Common myeloid progenitor, CD34-positive (primary cell): ENCODE results near the gene SLC19A3.

Experiments used
- CTCF ChIA-PET: fragments of 350-600 bp; sonication (Branson Sonifier 250); formaldehyde crosslinking; loops from one replicate; lab custom pipeline; 2021; ENCODE audit warnings: antibody characterized with exemption; lab: Charles Lee
- POLR2A ChIA-PET: fragments of 350-600 bp; sonication (Branson Sonifier 250); formaldehyde crosslinking; loops from one replicate; lab custom pipeline; 2021; ENCODE audit warnings: antibody characterized with exemption; lab: Charles Lee
- DNase-seq, 3 donors: peaks; one replicate each; pipeline versions ENCODE4 v3.0.0 to v3.0.0-alpha.2; 2013
- H3K27ac ChIP-seq, 2 experiments: 1 replicate in 1 of 2; 2 replicates in 1 of 2; pipeline ENCODE4 v1.7.0; 2013; ENCODE audit warnings: inconsistent platforms in 2 of 2, low read length in 2 of 2, mild to moderate bottlenecking in 2 of 2, low read depth in 1 of 2, moderate library complexity in 1 of 2; ENCODE audit not compliant: severe bottlenecking in 2 of 2, insufficient read depth in 1 of 2, poor library complexity in 1 of 2
- H3K27me3 ChIP-seq, 5 experiments: replicated peaks in 2 of 5; 1 replicate in 3 of 5; 2 replicates in 2 of 5; pipeline versions ENCODE4 v1.6.1 to v1.7.0; 2013; ENCODE audit warnings: low read length in 4 of 5, mild to moderate bottlenecking in 2 of 5, moderate library complexity in 2 of 5, inconsistent platforms in 1 of 5; ENCODE audit not compliant: insufficient read depth in 5 of 5, control insufficient read depth in 4 of 5
- H3K36me3 ChIP-seq, 4 experiments: 1 replicate in 2 of 4; 2 replicates in 2 of 4; pipeline versions ENCODE4 v1.6.1 to v1.7.0; 2013; ENCODE audit warnings: low read length in 3 of 4, control low read depth in 1 of 4, mild to moderate bottlenecking in 1 of 4; ENCODE audit not compliant: control insufficient read depth in 4 of 4, insufficient read depth in 4 of 4
- H3K4me1 ChIP-seq, 4 experiments: 1 replicate in 3 of 4; 2 replicates in 1 of 4; pipeline versions ENCODE4 v1.6.1 to v1.7.1; 2013; ENCODE audit warnings: low read length in 3 of 4, mild to moderate bottlenecking in 3 of 4, control low read depth in 1 of 4, inconsistent platforms in 1 of 4, moderate library complexity in 1 of 4; ENCODE audit not compliant: control insufficient read depth in 4 of 4, insufficient read depth in 4 of 4; ENCODE audit errors: control extremely low read depth in 1 of 4
- H3K4me3 ChIP-seq, 7 experiments: 1 replicate in 4 of 7; 2 replicates in 3 of 7; pipeline versions ENCODE4 v1.5.1 to v1.7.0; 2013; ENCODE audit warnings: mild to moderate bottlenecking in 7 of 7, low read length in 6 of 7, moderate library complexity in 6 of 7, inconsistent platforms in 2 of 7, low read depth in 2 of 7, control low read depth in 1 of 7; ENCODE audit not compliant: insufficient read depth in 4 of 7, control insufficient read depth in 1 of 7; ENCODE audit errors: extremely low read depth in 1 of 7
- H3K9me3 ChIP-seq, 5 experiments: 1 replicate in 4 of 5; 2 replicates in 1 of 5; pipeline versions ENCODE4 v1.6.1 to v1.7.1; 2013; ENCODE audit warnings: low read length in 4 of 5, mild to moderate bottlenecking in 2 of 5, inconsistent platforms in 1 of 5, low read depth in 1 of 5, moderate library complexity in 1 of 5; ENCODE audit not compliant: control insufficient read depth in 4 of 5, insufficient read depth in 2 of 5; ENCODE audit errors: control extremely low read depth in 1 of 5
- WGBS: methylation state at CpG from one replicate; pipeline ENCODE4 v1.1.5; 2013; ENCODE audit not compliant: insufficient coverage; 5-methylcytosine and 5-hydroxymethylcytosine counted together

The SLC19A3 gene

GRCh38 chr2:227634201-227634600 is 83.6 kb downstream of the SLC19A3 start:
- DNase-seq = no peak
- Histone ChIP-seq H3K27ac (no peak overlapping the region), H3K4me3 (no peak overlapping the region), H3K36me3 (no peaks in the 10 kb centered on the region), H3K4me1 (no peaks in the 10 kb centered on the region), H3K9me3 (no peaks in the 10 kb centered on the region), H3K27me3 (peaks cover 0 to 2% (median 0%) of the 10 kb centered on the region in 5 experiments)
- ChIA-PET POLR2A (no interaction called here), CTCF (no interaction called here)
- 100% methylated on average over 1 of the region's 3 CpGs for WGBS
